Activated naive CD8-positive, alpha-beta T cell treated with anti-CD3 and anti-CD28 coated beads, Interleukin-2, amount 50 U/mL, for 24 hours (primary cell): ENCODE measurements around the gene DOC2A.
"Not testable (repeated sequence)": the region's sequence is repeated elsewhere in the genome, so short reads cannot be mapped to it uniquely, and the experiment has no call there.

ENCODE experiments used
- ATAC-seq: fragments of 150-1000 bp; cut with Tn5 transposase; one replicate; pipeline ENCODE4 v1.10.0; 2021
- DNase-seq: peaks from one replicate; pipeline ENCODE4 v3.0.0; 2021
- H3K27ac Mint-ChIP-seq: one replicate; pipeline ENCODE4 v1.8.0; 2021; ENCODE audit warnings: mild to moderate bottlenecking, mixed read lengths
- H3K27me3 Mint-ChIP-seq: one replicate; pipeline ENCODE4 v1.8.0; 2021; ENCODE audit warnings: mixed read lengths
- H3K36me3 Mint-ChIP-seq: one replicate; pipeline ENCODE4 v1.8.0; 2021; ENCODE audit warnings: low read depth, mixed read lengths
- H3K4me1 Mint-ChIP-seq: one replicate; pipeline ENCODE4 v1.8.0; 2021; ENCODE audit warnings: mixed read lengths
- H3K4me3 Mint-ChIP-seq: one replicate; pipeline ENCODE4 v1.8.0; 2021; ENCODE audit warnings: mild to moderate bottlenecking, moderate library complexity, mixed read lengths
- H3K9me3 Mint-ChIP-seq: one replicate; pipeline ENCODE4 v1.8.0; 2021; ENCODE audit warnings: mixed read lengths

Gene DOC2A

GRCh38 chr16:30017277-30017656, 6.4 kb upstream of the DOC2A start:
- Mint-ChIP-seq H3K4me1 (peaks cover 5% of the 10 kb centered on the region), H3K4me3 (no peak overlapping the region), H3K27ac (no peak overlapping the region), H3K36me3 (no peaks in the 10 kb centered on the region), H3K27me3 (peaks cover 11% of the 10 kb centered on the region), H3K9me3 (no peaks in the 10 kb centered on the region)
- DNase-seq (no peak), ATAC-seq (no peak)

GRCh38 chr16:30016555-30017276, 5.9 kb upstream of the DOC2A start:
- no peak overlapping the region for H3K27ac Mint-ChIP-seq
- peaks cover 16% of the 10 kb centered on the region for H3K27me3 Mint-ChIP-seq
- no peaks in the 10 kb centered on the region for H3K9me3 Mint-ChIP-seq
- peaks cover 9% of the 10 kb centered on the region for H3K4me1 Mint-ChIP-seq
- no peaks in the 10 kb centered on the region for H3K36me3 Mint-ChIP-seq
- no peak for DNase-seq
- no peak for ATAC-seq
- H3K4me3 Mint-ChIP-seq: no peak overlapping the region

GRCh38 chr16:30015450-30015849, 4.6 kb upstream of the DOC2A start:
- not testable (repeated sequence) for H3K4me1 Mint-ChIP-seq, DNase-seq, H3K27ac Mint-ChIP-seq, ATAC-seq, H3K9me3 Mint-ChIP-seq, H3K36me3 Mint-ChIP-seq, H3K4me3 Mint-ChIP-seq
- H3K27me3 Mint-ChIP-seq: peaks cover 13% of the 10 kb centered on the region

- not testable (repeated sequence) for H3K36me3 Mint-ChIP-seq
These were observed 1.8 kb upstream of the DOC2A start for GRCh38 chr16:30012598-30012997.

GRCh38 chr16:30011714-30012504, 1.1 kb upstream of the DOC2A start:
- Mint-ChIP-seq H3K36me3 (no peaks in the 10 kb centered on the region), H3K27ac (peak overlapping the region; percentile 26)

More at GRCh38 chr16:30012598-30012997, 1.8 kb upstream of the DOC2A start:
- ATAC-seq, DNase-seq, H3K4me1 Mint-ChIP-seq, H3K4me3 Mint-ChIP-seq, H3K27ac Mint-ChIP-seq, H3K9me3 Mint-ChIP-seq: not testable (repeated sequence)
- peaks cover 21% of the 10 kb centered on the region for H3K27me3 Mint-ChIP-seq

GRCh38 chr16:30009990-30010843, 610 bp downstream of the DOC2A start:
- peaks cover 18% of the 10 kb centered on the region for H3K27me3 Mint-ChIP-seq
- H3K4me3 Mint-ChIP-seq: peak overlapping the region; percentile 63
- peak; percentile 30 for ATAC-seq
- peaks cover 8% of the 10 kb centered on the region for H3K4me1 Mint-ChIP-seq
- DNase-seq: no peak
- no peaks in the 10 kb centered on the region for H3K36me3 Mint-ChIP-seq
- H3K9me3 Mint-ChIP-seq: no peaks in the 10 kb centered on the region
- H3K27ac Mint-ChIP-seq: peak overlapping the region; percentile 46

More at GRCh38 chr16:30011714-30012504, 1.1 kb upstream of the DOC2A start:
- Mint-ChIP-seq H3K4me3 (peak overlapping the region; percentile 71), H3K4me1 (peaks cover 8% of the 10 kb centered on the region), H3K27me3 (peaks cover 21% of the 10 kb centered on the region), H3K9me3 (no peaks in the 10 kb centered on the region)
- DNase-seq (no peak), ATAC-seq (no peak)

- DNase-seq (no peak), ATAC-seq (no peak)
- H3K4me1 Mint-ChIP-seq: peaks cover 8% of the 10 kb centered on the region
- no peaks in the 10 kb centered on the region for H3K36me3 Mint-ChIP-seq
- no peak overlapping the region for H3K27ac Mint-ChIP-seq
- H3K4me3 Mint-ChIP-seq: peak overlapping the region; percentile 11
- no peaks in the 10 kb centered on the region for H3K9me3 Mint-ChIP-seq
- peaks cover 18% of the 10 kb centered on the region for H3K27me3 Mint-ChIP-seq
These were observed 1.6 kb downstream of the DOC2A start for GRCh38 chr16:30009085-30009862.

- H3K9me3 Mint-ChIP-seq: no peaks in the 10 kb centered on the region
- H3K36me3 Mint-ChIP-seq: no peaks in the 10 kb centered on the region
- peaks cover 8% of the 10 kb centered on the region for H3K4me1 Mint-ChIP-seq
- DNase-seq (no peak), ATAC-seq (no peak)
- no peak overlapping the region for H3K27ac Mint-ChIP-seq
- H3K27me3 Mint-ChIP-seq: peaks cover 18% of the 10 kb centered on the region
- H3K4me3 Mint-ChIP-seq: no peak overlapping the region
These were observed 3.4 kb downstream of the DOC2A start for GRCh38 chr16:30007378-30007895.

- H3K36me3 Mint-ChIP-seq: peaks cover 2% of the 10 kb centered on the region
- H3K4me1 Mint-ChIP-seq: peaks cover 5% of the 10 kb centered on the region
- peaks cover 12% of the 10 kb centered on the region for H3K27me3 Mint-ChIP-seq
- ATAC-seq: no peak
- H3K9me3 Mint-ChIP-seq: no peaks in the 10 kb centered on the region
- H3K4me3 Mint-ChIP-seq: no peak overlapping the region
- H3K27ac Mint-ChIP-seq: no peak overlapping the region
- no peak for DNase-seq
These were observed 4.0 kb downstream of the DOC2A start for GRCh38 chr16:30006659-30007377.

GRCh38 chr16:30006095-30006473, 4.7 kb downstream of the DOC2A start:
- peaks cover 2% of the 10 kb centered on the region for H3K36me3 Mint-ChIP-seq
- no peak overlapping the region for H3K27ac Mint-ChIP-seq
- DNase-seq (no peak), ATAC-seq (no peak)
- H3K27me3 Mint-ChIP-seq: peaks cover 12% of the 10 kb centered on the region
- H3K4me3 Mint-ChIP-seq: no peak overlapping the region
- H3K9me3 Mint-ChIP-seq: no peaks in the 10 kb centered on the region
- H3K4me1 Mint-ChIP-seq: peaks cover 5% of the 10 kb centered on the region

- Mint-ChIP-seq H3K27me3 (peaks cover 11% of the 10 kb centered on the region), H3K4me1 (peaks cover 4% of the 10 kb centered on the region), H3K9me3 (no peaks in the 10 kb centered on the region), H3K4me3 (no peak overlapping the region), H3K27ac (no peak overlapping the region), H3K36me3 (peaks cover 2% of the 10 kb centered on the region)
- peak; percentile 42 for ATAC-seq
- DNase-seq: peak; percentile 30
These were observed 5.3 kb downstream of the DOC2A start for GRCh38 chr16:30005341-30006094.

- ATAC-seq: peak; percentile 16
- no peak for DNase-seq
- Mint-ChIP-seq H3K27ac (no peak overlapping the region), H3K9me3 (no peaks in the 10 kb centered on the region), H3K27me3 (peaks cover 5% of the 10 kb centered on the region), H3K4me1 (no peaks in the 10 kb centered on the region), H3K4me3 (no peak overlapping the region), H3K36me3 (peaks cover 2% of the 10 kb centered on the region)
These were observed 6.0 kb downstream of the DOC2A start for GRCh38 chr16:30004811-30005242.

- Mint-ChIP-seq H3K4me3 (no peak overlapping the region), H3K27me3 (peaks cover under 1% of the 10 kb centered on the region), H3K36me3 (peaks cover 2% of the 10 kb centered on the region), H3K27ac (no peak overlapping the region), H3K9me3 (no peaks in the 10 kb centered on the region), H3K4me1 (no peaks in the 10 kb centered on the region)
- DNase-seq (no peak), ATAC-seq (no peak)
These were observed 6.4 kb downstream of the DOC2A start for GRCh38 chr16:30004424-30004776.
